SU-DHL-6 (cell line): ENCODE results near the gene VEGFA.

Experiments used
- H2AFZ ChIP-seq: fragments of 200-600 bp; sonication (generic); 2 replicates; pipeline ENCODE4 v1.6.1; 2014; ENCODE audit warnings: low read depth, mild to moderate bottlenecking, moderate library complexity, mixed read lengths, antibody characterized with exemption, low read length; ENCODE audit not compliant: severe bottlenecking
- H3F3A ChIP-seq: fragments of 200-600 bp; shearing (Covaris generic); 2 replicates; pipeline ENCODE4 v1.6.0; 2016; ENCODE audit warnings: antibody characterized with exemption, mild to moderate bottlenecking; ENCODE audit not compliant: insufficient read depth
- H3K27ac ChIP-seq: fragments of 200-600 bp; sonication (generic); 2 replicates; pipeline ENCODE4 v1.5.1; 2016; ENCODE audit warnings: low read depth, mild to moderate bottlenecking, low read length, moderate library complexity, mixed read lengths
- H3K27me3 ChIP-seq: fragments of 200-600 bp; sonication (generic), shearing (Covaris generic); 2 replicates; pipeline ENCODE4 v1.6.0; 2014; ENCODE audit warnings: mild to moderate bottlenecking, low read length
- H3K36me3 ChIP-seq: fragments of 200-600 bp; sonication (generic); 2 replicates; pipeline ENCODE4 v1.6.1; 2014; ENCODE audit warnings: mild to moderate bottlenecking, low read length, mixed read lengths
- H3K4me2 ChIP-seq: fragments of 300-600, 200-600 bp; shearing (Covaris generic), sonication (generic); 2 replicates; pipeline ENCODE4 v1.6.0; 2014; ENCODE audit warnings: low read length, low read depth, mild to moderate bottlenecking; ENCODE audit not compliant: poor library complexity, severe bottlenecking
- H3K4me3 ChIP-seq: fragments of 200-600 bp; sonication (generic); 2 replicates; pipeline ENCODE4 v1.5.1; 2014; ENCODE audit warnings: antibody characterized with exemption, low read length, mild to moderate bottlenecking, mixed read lengths; ENCODE audit not compliant: insufficient read depth, poor library complexity, severe bottlenecking
- H3K79me2 ChIP-seq: fragments of 200-600 bp; sonication (generic); 2 replicates; pipeline ENCODE4 v1.6.1; 2014; ENCODE audit warnings: mild to moderate bottlenecking, low read length, moderate library complexity; ENCODE audit not compliant: insufficient read depth
- H3K9ac ChIP-seq: fragments of 200-600 bp; sonication (generic); 2 replicates; pipeline ENCODE4 v1.7.0; 2014; ENCODE audit warnings: mild to moderate bottlenecking, low read length
- H3K9me2 ChIP-seq: fragments of 200-600 bp; sonication (generic); replicated peaks from 2 replicates; pipeline ENCODE4 v1.6.1; 2014; ENCODE audit warnings: low read length; ENCODE audit not compliant: insufficient read depth
- H3K9me3 ChIP-seq: fragments of 200-600 bp; sonication (generic); 2 replicates; pipeline ENCODE4 v1.6.1; 2014; ENCODE audit warnings: low read length, mixed read lengths; ENCODE audit not compliant: insufficient read depth
- H4K20me1 ChIP-seq: fragments of 200-600 bp; sonication (generic); 2 replicates; pipeline ENCODE4 v1.6.1; 2014; ENCODE audit warnings: low read depth, mild to moderate bottlenecking, antibody characterized with exemption, low read length, moderate library complexity, mixed read lengths
- EZH2phosphoT487 ChIP-seq: fragments of 200-600 bp; sonication (generic), shearing (Covaris generic); conservative IDR thresholded peaks from 2 replicates; pipeline ENCODE4 v1.6.1; 2018; ENCODE audit warnings: mild to moderate bottlenecking, antibody characterized with exemption, low read length, moderate library complexity, mixed read lengths
- TF ChIP-seq, protein P1 (sequence below): fragments of 200-600 bp; sonication (generic); IDR thresholded peaks from one replicate; pipeline ENCODE4 v1.5.1; 2017; ENCODE audit warnings: antibody characterized with exemption, mild to moderate bottlenecking, low read length, moderate library complexity; ENCODE audit not compliant: insufficient read depth, poor library complexity, severe bottlenecking

Gene VEGFA

DNA sequence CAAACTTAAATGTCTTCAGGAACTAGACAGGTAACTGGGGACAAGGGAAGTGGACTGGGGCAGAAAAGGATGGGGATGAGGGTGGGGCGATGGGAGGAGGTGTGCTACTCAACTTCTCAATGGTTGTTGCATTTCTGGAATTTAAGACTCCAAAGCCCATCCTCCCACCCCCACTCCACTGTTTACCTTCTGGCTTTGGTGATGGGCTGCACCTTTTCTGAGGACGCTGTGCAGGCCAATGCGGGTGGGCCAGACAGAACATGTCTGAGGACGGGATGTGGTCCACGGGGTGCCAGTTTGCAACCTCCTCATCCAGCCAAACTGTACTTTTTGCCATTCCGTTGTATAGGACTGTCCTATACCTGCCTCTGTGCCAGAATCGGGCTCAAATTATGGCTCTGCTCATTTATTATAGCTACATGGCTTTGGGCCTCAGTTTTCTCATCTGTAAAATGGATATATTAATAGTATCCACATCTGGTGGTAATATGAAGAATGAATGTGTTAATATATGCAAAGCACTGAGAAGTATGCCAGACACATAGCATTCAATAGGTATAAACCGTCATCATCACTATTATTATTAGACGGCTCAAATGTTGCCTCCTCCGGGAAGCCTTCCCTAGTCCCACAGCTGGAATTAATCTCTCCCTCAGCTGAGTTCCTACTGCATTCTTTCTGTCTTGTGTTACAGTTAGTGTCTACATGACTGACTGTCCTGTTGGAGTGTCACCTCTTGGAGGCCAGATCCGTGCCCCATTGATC lies 31.0 kb upstream of the VEGFA start:
- Histone ChIP-seq H3K27ac (no peak overlapping the region), H2AFZ (no peak overlapping the region), H3K27me3 (no peaks in the 10 kb centered on the region), H3K4me3 (no peak overlapping the region), H3K4me2 (no peak overlapping the region), H3F3A (0 out of 2 replicates have a peak, but pooled peaks cover 4% of the 10 kb centered on the region), H3K9me2 (no peaks in the 10 kb centered on the region), H3K9ac (no peak overlapping the region), H3K36me3 (no peaks in the 10 kb centered on the region), H3K79me2 (no peaks in the 10 kb centered on the region), H3K9me3 (no peaks in the 10 kb centered on the region), H4K20me1 (no peaks in the 10 kb centered on the region)
- TF ChIP-seq, protein P1, sequence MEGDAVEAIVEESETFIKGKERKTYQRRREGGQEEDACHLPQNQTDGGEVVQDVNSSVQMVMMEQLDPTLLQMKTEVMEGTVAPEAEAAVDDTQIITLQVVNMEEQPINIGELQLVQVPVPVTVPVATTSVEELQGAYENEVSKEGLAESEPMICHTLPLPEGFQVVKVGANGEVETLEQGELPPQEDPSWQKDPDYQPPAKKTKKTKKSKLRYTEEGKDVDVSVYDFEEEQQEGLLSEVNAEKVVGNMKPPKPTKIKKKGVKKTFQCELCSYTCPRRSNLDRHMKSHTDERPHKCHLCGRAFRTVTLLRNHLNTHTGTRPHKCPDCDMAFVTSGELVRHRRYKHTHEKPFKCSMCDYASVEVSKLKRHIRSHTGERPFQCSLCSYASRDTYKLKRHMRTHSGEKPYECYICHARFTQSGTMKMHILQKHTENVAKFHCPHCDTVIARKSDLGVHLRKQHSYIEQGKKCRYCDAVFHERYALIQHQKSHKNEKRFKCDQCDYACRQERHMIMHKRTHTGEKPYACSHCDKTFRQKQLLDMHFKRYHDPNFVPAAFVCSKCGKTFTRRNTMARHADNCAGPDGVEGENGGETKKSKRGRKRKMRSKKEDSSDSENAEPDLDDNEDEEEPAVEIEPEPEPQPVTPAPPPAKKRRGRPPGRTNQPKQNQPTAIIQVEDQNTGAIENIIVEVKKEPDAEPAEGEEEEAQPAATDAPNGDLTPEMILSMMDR, result no peak
- no peak for TF ChIP-seq EZH2phosphoT487

DNA sequence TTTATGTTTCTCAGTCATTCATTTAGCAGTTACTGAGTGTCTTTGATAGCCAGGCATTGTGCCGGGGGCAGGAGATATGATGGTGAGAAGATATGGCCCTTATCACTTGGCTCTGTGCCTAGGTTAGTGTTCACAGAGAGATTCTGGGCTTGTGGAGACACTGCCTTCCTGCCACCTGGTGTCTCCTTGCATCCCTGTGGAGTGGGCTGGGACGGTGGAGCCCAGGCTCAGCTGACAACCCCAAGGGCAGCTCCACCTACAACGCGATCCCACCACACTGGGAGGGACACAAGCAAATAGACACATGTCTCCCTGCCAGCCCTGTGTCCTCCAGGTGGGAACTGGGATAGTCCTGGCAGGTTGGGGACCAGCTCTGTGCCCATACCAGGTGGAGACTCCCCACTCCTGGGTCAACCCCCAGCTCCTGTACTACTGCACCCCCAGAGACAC lies 30.3 kb upstream of the VEGFA start:
- no peaks in the 10 kb centered on the region for H3K9me2 ChIP-seq
- no peak overlapping the region for H3K27ac ChIP-seq
- H3K27me3 ChIP-seq, result no peaks in the 10 kb centered on the region
- no peak overlapping the region for H2AFZ ChIP-seq
- H3K4me2 ChIP-seq, result no peak overlapping the region
- H3K79me2 ChIP-seq, result no peaks in the 10 kb centered on the region
- H4K20me1 ChIP-seq, result no peaks in the 10 kb centered on the region
- H3K36me3 ChIP-seq, result no peaks in the 10 kb centered on the region
- no peaks in the 10 kb centered on the region for H3K9me3 ChIP-seq
- TF ChIP-seq EZH2phosphoT487, result no peak
- TF ChIP-seq, protein P1, result no peak
- H3K9ac ChIP-seq, result no peak overlapping the region
- no peak overlapping the region for H3K4me3 ChIP-seq
- H3F3A ChIP-seq, result 0 out of 2 replicates have a peak, but pooled peaks cover 4% of the 10 kb centered on the region

DNA sequence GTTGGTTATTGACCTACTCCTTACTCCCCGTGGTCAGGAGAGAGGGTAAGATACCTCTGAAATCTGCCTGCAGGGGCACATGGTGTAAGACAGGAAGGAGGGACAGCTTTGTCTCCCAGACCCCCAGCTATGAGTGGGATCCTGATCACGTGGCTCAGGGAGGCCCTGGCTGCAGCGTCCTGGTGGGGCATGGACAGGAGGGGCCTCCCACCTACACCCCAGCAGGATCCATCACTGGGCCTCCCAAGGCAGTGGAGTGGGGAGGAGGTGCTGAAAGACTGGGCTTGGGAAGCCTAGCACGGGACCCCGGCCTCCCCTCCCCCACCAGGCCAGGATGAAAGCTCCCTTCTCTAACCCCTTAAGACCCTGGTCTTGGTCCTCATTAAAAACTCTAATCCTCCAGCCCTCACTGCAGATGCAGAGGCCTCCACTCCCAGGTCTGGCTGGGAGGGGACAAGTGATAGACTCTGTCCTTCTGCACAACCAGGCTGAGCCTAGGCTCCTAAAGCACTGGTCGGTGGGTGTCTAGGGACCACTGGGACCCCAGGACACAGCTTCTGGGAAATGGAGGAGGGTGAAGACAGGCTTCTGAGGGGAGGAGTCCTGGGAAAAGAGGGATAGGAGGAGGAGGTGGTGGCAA lies 29.6 kb upstream of the VEGFA start:
- no peak overlapping the region for H3K4me2 ChIP-seq
- H3F3A ChIP-seq, result 0 out of 2 replicates have a peak, but pooled peaks cover 4% of the 10 kb centered on the region
- no peaks in the 10 kb centered on the region for H3K27me3 ChIP-seq
- H3K9me2 ChIP-seq, result no peaks in the 10 kb centered on the region
- H3K4me3 ChIP-seq, result no peak overlapping the region
- no peaks in the 10 kb centered on the region for H3K36me3 ChIP-seq
- no peak for TF ChIP-seq EZH2phosphoT487
- TF ChIP-seq, protein P1, result no peak
- no peaks in the 10 kb centered on the region for H3K9me3 ChIP-seq
- H3K9ac ChIP-seq, result no peak overlapping the region
- no peak overlapping the region for H2AFZ ChIP-seq
- no peak overlapping the region for H3K27ac ChIP-seq
- H3K79me2 ChIP-seq, result no peaks in the 10 kb centered on the region
- H4K20me1 ChIP-seq, result no peaks in the 10 kb centered on the region
